Calu3 (cell line): ENCODE data around the gene ENG. TPM values are rescaled to one million over a fixed set of nuclear protein-coding genes. Genes with fewer than 3 reads are reported as not detected.
"Not testable (repeated sequence)": the region's sequence is repeated elsewhere in the genome, so short reads cannot be mapped to it uniquely, and the experiment has no call there.

Experiments
- BruUV-seq: library from RNA; stranded (reverse); fragments of 400-500 nt; replicated peaks from 2 replicates; lab custom pipeline; 2021; lab: Mats Ljungman, UMichigan
- CTCF ChIA-PET: fragments of 300-600 bp; sonication (Branson Sonifier 250); formaldehyde crosslinking; loops from one replicate; lab custom pipeline; 2022; ENCODE audit warnings: antibody characterized with exemption; lab: Charles Lee
- DNase-seq: peaks from one replicate; pipeline ENCODE4 v3.0.0; 2022
- H3K27ac Mint-ChIP-seq: one replicate; pipeline ENCODE4 v1.8.0; 2022; ENCODE audit warnings: mixed read lengths; ENCODE audit not compliant: unreplicated experiment
- H3K27me3 Mint-ChIP-seq: one replicate; pipeline ENCODE4 v1.8.0; 2022; ENCODE audit warnings: mixed read lengths; ENCODE audit not compliant: unreplicated experiment
- H3K36me3 Mint-ChIP-seq: one replicate; pipeline ENCODE4 v1.8.0; 2022; ENCODE audit warnings: mild to moderate bottlenecking, moderate library complexity, mixed read lengths; ENCODE audit not compliant: insufficient read depth, unreplicated experiment
- H3K4me1 Mint-ChIP-seq: one replicate; pipeline ENCODE4 v1.8.0; 2022; ENCODE audit warnings: mild to moderate bottlenecking, low read depth, mixed read lengths; ENCODE audit not compliant: unreplicated experiment
- H3K4me3 Mint-ChIP-seq: one replicate; pipeline ENCODE4 v1.8.0; 2022; ENCODE audit warnings: mild to moderate bottlenecking, low read depth, moderate library complexity, mixed read lengths; ENCODE audit not compliant: unreplicated experiment
- H3K9me3 Mint-ChIP-seq: one replicate; pipeline ENCODE4 v1.8.0; 2022; ENCODE audit warnings: low read depth, mixed read lengths; ENCODE audit not compliant: unreplicated experiment
- CTCF ChIP-seq: fragments of 200-600 bp; IDR thresholded peaks from one replicate; pipeline ENCODE4 v1.8.0; 2022; ENCODE audit warnings: antibody characterized with exemption; ENCODE audit not compliant: unreplicated experiment
- intact Hi-C: fragments of 100-400 bp; cut with micrococcal nuclease; formaldehyde crosslinking; loops from one replicate; pipeline ENCODE4 v1.10.0; 2022; ENCODE audit not compliant: unreplicated experiment
- total RNA-seq: library from RNA; stranded (reverse); gene quantifications from 2 replicates; pipeline ENCODE4 v1.2.3, GENCODE V29; 2022

The ENG gene
- total RNA-seq, 1 experiment from 2014 or later = not detected

DNA sequence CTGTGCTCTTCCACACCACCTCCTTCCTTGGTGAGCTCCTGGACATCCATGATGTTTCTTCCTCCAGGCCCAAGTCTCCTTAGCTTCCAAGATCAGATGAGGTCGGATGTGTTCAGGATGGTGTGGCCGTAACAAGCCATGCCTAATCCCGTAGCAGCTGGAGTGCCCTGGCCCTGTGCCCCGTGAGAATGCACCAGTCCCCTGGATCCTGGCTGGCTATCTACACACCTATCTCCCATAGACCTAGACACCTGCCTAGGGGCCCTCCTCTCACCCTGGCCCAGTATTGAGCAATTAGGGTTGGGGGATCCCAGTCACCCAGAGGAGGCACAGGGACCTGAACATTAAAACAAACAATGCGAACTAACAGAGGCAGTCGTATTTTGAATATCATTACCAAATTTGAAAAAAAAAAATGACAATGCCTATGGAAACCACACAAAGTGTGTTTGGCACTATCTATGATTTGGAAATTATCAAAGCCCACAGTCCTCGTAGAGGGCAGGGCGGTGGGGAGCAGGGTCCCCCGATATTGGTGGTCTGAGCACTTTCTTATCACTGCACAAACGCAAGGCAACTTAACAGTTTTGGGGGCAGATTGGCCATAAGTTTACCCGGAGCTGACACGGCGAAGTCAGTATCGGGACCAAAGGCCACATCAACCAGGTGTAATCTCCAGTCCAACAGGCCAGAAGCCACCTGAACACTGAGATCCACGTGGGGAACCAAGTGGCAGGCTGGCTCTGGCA is 13.2 kb downstream of the ENG start:
- no peak overlapping the region for H3K27ac Mint-ChIP-seq
- no peaks in the 10 kb centered on the region for H3K27me3 Mint-ChIP-seq
- no peak overlapping the region for H3K4me3 Mint-ChIP-seq
- H3K9me3 Mint-ChIP-seq = no peaks in the 10 kb centered on the region
- H3K4me1 Mint-ChIP-seq = peaks cover 11% of the 10 kb centered on the region
- CTCF ChIA-PET = no interaction called here
- no peak for TF ChIP-seq CTCF
- no TSS peak for BruUV-seq
- H3K36me3 Mint-ChIP-seq = no peaks in the 10 kb centered on the region
- intact Hi-C loops = no loop called here
- no peak for DNase-seq

- Mint-ChIP-seq H3K27me3 (no peaks in the 10 kb centered on the region), H3K36me3 (no peaks in the 10 kb centered on the region), H3K9me3 (no peaks in the 10 kb centered on the region), H3K4me3 (peak overlapping the region; percentile 24), H3K27ac (peak overlapping the region; percentile 30), H3K4me1 (peaks cover 11% of the 10 kb centered on the region)
- no TSS peak for BruUV-seq
- intact Hi-C loops = no loop called here
- peak; percentile 51 for DNase-seq
- CTCF ChIA-PET = interaction anchor here (0.6 to 1.5 kb wide), 2 partner anchors 12 to 37 kb away, joined by 3 read pairs; no protein-coding TSS in a partner anchor
- TF ChIP-seq CTCF = no peak
These were observed 15.9 kb downstream of the ENG start for GRCh38 chr9:127838375-127839078.

DNA sequence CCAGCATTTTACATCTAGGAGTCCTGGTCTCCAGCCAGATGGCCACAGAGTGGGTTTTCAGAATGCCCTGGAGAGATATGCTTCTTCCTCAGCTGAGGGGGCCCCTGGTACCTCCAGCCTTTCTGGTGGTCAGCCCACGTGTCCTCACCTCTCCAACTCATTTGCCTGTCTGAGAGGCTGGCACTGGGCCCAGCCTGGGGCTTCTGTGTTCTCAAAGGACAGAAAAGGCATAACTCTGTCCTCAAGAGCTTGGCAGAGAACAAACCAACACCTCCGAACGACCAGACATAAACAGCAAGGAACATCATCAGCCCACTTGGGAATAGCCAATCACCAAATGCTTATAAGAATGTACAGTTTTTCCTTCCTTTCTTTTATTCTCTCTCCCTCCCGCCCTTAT is 17.1 kb downstream of the ENG start:
- no peak overlapping the region for H3K27ac Mint-ChIP-seq
- no peak for DNase-seq
- no peaks in the 10 kb centered on the region for H3K36me3 Mint-ChIP-seq
- CTCF ChIA-PET = interaction anchor here (1.5 kb wide), 1 partner anchor 11 kb away, joined by 3 read pairs; no protein-coding TSS in a partner anchor
- H3K27me3 Mint-ChIP-seq = no peaks in the 10 kb centered on the region
- H3K4me1 Mint-ChIP-seq = peaks cover 11% of the 10 kb centered on the region
- intact Hi-C loops = no loop called here
- TF ChIP-seq CTCF = no peak
- no peaks in the 10 kb centered on the region for H3K9me3 Mint-ChIP-seq
- BruUV-seq = no TSS peak
- H3K4me3 Mint-ChIP-seq = no peak overlapping the region

DNA sequence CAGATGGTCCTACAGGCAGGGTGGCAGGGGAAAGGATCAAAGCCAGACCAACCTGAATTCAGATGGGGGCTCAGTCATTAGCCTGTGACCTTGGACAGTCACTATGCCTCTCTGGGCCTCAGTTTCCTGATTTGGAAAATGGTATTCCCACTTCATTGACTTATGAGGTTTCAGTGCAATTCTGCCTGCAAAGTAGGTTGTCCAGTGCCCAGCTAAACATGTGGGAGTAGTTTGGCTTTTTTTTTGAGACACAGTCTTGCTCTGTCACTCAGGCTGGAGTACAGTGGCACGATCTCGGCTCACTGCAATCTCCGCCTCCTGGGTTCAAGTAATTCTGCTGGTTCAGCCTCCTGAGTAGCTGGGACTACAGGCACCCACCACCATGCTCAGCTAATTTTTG is 17.9 kb downstream of the ENG start:
- peaks cover 11% of the 10 kb centered on the region for H3K4me1 Mint-ChIP-seq
- H3K27me3 Mint-ChIP-seq, H3K27ac Mint-ChIP-seq, intact Hi-C loops, CTCF ChIA-PET, H3K9me3 Mint-ChIP-seq, BruUV-seq, DNase-seq, H3K4me3 Mint-ChIP-seq, H3K36me3 Mint-ChIP-seq: not testable (repeated sequence)
